HepG2 (cell line): ENCODE measurements around the gene CTSW.

ENCODE experiments used
- FOXA1 ChIP-seq, 2 experiments: fragments of 450-650 bp in 1 of 2; sonication (generic) in 1 of 2; formaldehyde crosslinking in 1 of 2; IDR thresholded peaks; 2 replicates each; pipeline versions ENCODE4 v1.4.0 to v1.6.1; 2016 to 2020; ENCODE audit warnings: missing genetic modification reagents in 1 of 2
- HDAC2 ChIP-seq: sonication (generic); formaldehyde crosslinking; IDR thresholded peaks from 2 replicates; pipeline ENCODE4 v1.4.0; 2020; ENCODE audit warnings: missing genetic modification reagents
- KAT7 ChIP-seq: IDR thresholded peaks from 2 replicates; pipeline ENCODE4 v1.6.1; 2018; ENCODE audit warnings: borderline replicate concordance, missing compliant biosample characterization
- MED8 ChIP-seq: sonication (generic); formaldehyde crosslinking; IDR thresholded peaks from 2 replicates; pipeline ENCODE4 v1.8.1; 2023; ENCODE audit warnings: mild to moderate bottlenecking, missing genetic modification reagents; ENCODE audit not compliant: insufficient replicate concordance
- NCOA1 ChIP-seq: sonication (generic); formaldehyde crosslinking; IDR thresholded peaks from 2 replicates; pipeline ENCODE4 v1.9.0; 2021; ENCODE audit warnings: missing genetic modification reagents
- NR3C1 ChIP-seq: sonication (generic); formaldehyde crosslinking; IDR thresholded peaks from 2 replicates; pipeline ENCODE4 v1.4.0; 2020; ENCODE audit warnings: missing genetic modification reagents
- PBX2 ChIP-seq: IDR thresholded peaks from 2 replicates; pipeline ENCODE4 v1.6.1; 2016; ENCODE audit warnings: control low read depth
- SIN3A ChIP-seq: IDR thresholded peaks from 2 replicates; pipeline ENCODE4 v1.6.1; 2011; ENCODE audit warnings: low read depth, mild to moderate bottlenecking, control low read depth, low read length, borderline replicate concordance
- TF ChIP-seq, protein P1 (sequence below): sonication (generic); formaldehyde crosslinking; IDR thresholded peaks from 2 replicates; pipeline ENCODE4 v1.4.0; 2020; ENCODE audit warnings: missing genetic modification reagents
- TF ChIP-seq, protein P2 (sequence below): IDR thresholded peaks from 2 replicates; pipeline ENCODE4 v1.6.1; 2012; ENCODE audit warnings: inconsistent platforms

DNA sequence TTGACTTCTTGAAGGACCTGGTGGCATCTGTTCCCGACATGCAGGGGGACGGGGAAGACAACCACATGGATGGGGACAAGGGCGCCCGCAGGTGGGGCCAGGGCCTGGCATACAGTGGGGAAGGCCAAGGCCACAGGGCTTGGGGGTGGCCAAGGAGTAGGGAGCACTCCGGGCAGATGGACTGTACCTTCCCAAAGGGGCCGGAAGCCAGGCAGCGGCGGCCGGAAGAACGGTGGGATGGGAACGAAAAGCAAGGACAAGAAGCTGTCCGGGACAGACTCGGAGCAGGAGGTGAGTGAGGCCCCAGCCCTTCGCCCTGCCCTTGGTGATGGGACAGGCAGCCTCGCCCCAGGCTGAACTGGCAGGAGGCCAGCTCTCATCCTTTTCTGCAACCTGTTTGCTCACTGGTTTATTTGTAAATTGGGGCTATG, 40.8 kb downstream of the CTSW start:
- TF ChIP-seq, protein P1, sequence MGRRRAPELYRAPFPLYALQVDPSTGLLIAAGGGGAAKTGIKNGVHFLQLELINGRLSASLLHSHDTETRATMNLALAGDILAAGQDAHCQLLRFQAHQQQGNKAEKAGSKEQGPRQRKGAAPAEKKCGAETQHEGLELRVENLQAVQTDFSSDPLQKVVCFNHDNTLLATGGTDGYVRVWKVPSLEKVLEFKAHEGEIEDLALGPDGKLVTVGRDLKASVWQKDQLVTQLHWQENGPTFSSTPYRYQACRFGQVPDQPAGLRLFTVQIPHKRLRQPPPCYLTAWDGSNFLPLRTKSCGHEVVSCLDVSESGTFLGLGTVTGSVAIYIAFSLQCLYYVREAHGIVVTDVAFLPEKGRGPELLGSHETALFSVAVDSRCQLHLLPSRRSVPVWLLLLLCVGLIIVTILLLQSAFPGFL: no peak
- no peak for TF ChIP-seq HDAC2 (CRISPR knock-in tag)
- TF ChIP-seq MED8 (CRISPR knock-in tag): no peak
- no peak for TF ChIP-seq NR3C1
- TF ChIP-seq FOXA1 (IDR thresholded peaks at IDR 0.05): no peak
- no peak for TF ChIP-seq FOXA1 (CRISPR knock-in tag; IDR thresholded peaks at IDR 0.05)
- no peak for TF ChIP-seq KAT7 (CRISPR knock-in tag)
- TF ChIP-seq SIN3A: no peak
- TF ChIP-seq PBX2 (CRISPR knock-in tag): no peak
- TF ChIP-seq, protein P2, sequence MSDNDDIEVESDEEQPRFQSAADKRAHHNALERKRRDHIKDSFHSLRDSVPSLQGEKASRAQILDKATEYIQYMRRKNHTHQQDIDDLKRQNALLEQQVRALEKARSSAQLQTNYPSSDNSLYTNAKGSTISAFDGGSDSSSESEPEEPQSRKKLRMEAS: no peak
- TF ChIP-seq NCOA1 (CRISPR knock-in tag): no peak
